Fibroblast of the conjunctiva (primary cell): ENCODE results near the gene SCRT2.

Source experiments
- DNase-seq: peaks from one replicate; pipeline ENCODE4 v3.0.0-alpha.2; 2010; ENCODE audit warnings: low read depth

SCRT2 gene

DNA sequence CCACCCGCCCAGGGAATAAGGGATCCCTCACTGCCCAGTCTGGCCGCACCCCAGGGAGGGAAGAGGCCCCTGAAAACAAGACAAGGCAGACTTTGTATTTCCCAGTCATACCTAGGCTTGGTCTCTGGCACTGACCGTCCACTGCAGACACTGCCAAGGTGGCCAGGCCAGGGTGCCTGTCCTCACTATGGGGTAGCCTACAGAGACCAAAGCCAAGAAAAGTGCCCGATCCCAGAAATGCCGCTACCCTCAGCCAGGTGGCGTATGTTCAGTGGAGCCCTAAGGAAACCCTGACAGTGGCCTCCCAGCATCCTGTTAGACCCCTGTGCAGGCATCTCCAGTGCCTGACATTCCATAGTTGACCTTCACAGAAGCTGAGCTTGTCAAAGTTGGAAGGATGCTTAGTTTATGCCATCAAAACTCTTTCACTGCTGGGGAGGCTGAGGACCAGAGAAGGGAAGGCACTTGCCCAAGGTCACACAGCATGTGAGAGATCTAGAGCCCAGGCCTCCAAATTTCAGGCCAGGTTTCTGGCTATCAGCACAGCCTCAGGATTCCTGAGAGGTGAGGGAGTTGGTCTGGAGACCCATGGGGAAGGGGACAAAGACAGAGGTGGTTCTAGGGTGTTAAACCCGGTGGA lies 2.5 kb downstream of the SCRT2 start:
- DNase-seq = no peak

DNA sequence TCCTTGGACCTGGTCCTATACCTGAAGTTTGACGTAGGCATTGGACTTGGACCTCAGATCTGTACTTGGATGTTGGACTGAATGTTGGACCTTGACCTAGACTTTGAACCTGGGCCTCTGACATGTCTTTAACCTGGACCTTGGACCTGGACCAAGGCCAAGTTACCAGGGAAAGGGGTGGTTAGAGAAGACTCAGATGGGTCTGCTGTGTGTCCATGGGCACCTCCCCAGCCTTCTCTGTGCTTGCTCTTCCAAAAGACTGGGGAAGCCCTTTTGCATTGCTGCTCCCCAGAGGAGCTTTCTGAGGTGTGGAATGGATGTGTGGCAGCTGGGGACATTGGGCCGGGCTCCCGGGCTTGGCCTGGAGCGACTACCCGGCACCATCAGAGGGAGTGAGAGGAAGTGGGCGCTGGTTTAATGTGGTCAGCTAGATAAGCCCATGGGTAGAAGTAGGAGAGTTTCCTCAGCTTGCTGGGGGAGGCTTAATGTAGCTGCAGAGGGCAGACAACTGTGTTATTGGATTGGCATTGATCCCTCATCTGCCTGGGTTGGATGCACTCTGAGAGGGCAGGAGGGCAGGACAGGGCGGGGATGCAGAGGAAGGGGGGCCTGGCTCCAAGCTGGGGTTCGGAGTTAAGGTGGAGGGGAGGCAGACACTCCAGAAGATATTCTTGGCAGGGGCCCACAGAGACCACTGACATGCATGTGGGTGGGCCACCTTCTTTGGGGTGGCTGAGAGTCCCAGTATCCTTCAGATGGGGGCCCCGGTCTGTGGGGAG lies 4.2 kb downstream of the SCRT2 start:
- no peak for DNase-seq

DNA sequence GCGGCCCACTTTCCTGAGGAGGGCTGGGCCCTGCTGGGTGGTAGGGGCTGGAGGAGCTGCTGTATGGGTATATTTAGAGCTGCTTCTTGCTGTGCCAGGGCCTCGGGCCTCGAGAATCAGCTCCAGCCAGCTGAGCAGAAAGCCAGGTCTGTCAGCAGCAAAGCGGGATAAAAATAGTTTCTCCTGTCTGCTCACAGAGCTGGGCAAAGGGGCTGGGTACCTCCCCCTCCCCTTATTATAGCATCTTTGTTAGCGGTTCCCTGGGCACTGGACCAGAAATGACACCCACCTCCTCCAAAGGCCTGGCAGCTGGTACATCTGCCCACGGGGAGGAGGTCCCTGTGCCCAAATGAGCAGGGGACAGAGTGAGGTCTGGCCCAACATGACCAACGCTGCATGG lies 6.0 kb downstream of the SCRT2 start:
- DNase-seq = no peak

DNA sequence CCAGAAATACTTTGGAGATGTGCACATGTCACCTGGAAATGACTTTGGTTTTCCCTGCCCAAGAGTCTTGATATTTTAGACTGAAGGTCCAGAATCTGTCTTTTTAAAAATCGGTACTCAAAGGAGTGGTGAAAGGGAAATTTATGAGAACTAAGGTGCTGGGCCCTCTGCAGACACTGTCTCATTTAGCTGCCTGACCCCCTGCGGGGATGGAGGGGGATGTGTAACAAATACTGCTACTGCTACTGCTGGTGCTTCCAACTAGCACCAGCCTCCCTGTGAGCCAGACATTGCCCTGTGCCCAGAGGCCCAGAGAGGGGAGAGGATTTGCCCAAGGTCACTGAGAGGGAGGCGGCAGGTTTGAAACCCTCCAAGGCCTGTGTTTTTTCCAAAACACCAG lies 7.0 kb downstream of the SCRT2 start:
- no peak for DNase-seq

DNA sequence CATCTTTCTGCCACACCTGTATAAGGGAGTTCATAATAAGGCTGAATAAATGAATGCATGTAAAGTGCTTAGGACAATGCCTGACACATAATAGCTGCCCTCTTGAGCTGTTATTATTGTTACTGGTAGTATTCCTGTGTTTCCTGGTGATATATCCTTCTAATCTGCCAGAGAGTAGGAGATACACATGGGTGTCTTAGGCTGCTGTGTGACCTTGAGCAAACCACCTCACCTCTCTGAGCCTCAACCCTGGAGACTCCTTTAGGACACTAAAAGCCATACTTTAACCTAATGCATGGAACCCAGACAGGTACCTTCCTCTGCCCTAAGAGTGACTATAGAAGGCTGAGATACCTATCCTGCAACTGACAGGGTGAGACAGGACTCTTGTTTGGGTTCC lies 7.6 kb downstream of the SCRT2 start:
- DNase-seq = no peak

DNA sequence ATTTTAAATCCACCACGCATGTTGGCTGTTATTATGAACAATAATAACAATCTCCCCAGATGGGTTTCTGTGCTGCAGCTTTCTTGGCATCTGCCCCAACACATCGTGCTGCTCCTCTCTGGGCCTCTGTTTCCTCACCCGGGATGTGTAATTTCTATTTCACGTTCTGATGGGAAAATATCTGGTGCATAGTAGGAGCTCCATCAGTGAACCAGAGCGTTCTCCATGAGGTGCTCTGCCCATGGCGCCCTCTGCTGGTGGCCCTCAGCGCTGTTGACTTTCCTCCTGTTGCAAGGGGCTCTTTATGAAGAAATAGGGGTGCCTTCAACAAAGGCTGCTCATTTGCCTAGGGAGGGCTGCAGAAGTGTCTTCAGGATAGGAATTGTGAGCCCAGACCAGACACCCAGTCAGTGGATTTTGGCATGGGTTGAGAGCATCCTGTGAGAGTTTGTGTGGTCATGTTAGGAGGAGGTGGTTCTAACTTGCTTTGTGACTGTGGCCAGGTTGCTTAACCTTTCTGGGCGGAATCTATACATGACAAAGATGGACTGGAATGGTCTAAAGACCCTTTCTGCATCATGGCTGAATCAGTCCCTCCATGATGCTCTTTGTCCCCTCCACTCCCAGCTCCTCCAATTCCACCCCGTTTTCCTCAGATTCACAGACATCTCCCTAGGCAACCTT lies 8.1 kb downstream of the SCRT2 start:
- no peak for DNase-seq

DNA sequence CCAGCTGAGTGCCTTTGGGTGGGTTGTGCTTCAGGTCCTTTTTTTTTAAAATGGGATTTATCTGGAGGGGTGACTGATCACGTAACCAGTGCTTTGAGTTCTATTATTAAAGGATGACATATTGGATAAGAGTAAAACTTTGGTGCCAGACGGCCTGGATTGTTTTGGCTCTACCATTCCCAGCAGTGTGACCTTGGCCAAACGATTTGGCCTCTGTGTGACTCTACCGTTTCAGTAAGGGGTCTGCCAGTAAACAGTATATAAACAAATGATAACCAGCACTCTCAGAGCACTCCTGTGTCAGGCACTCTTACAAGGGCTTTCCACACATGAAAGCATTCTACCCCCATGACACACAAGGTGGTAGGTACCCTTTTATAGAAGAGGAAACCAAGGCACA lies 8.7 kb downstream of the SCRT2 start:
- DNase-seq = no peak

DNA sequence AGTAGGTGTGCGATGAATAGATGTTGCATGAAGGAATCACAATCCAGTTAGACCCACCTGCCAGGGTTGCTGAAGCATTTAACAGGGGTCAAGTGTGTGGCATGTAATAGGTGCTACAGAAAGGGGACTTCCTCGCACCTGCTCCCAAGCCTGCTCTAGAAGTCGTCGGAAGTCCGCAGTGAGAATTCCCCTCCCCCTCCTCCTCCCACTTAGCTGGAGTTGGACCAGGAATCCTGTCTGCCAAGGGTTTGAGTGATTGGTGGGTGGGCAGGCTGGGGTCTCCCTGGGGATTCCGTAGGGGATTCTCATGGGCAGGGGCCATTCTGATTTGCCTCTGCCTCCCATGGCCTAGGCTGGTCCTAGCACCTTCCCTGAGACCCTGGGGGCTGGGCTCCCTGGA lies 10.3 kb downstream of the SCRT2 start:
- DNase-seq = no peak

DNA sequence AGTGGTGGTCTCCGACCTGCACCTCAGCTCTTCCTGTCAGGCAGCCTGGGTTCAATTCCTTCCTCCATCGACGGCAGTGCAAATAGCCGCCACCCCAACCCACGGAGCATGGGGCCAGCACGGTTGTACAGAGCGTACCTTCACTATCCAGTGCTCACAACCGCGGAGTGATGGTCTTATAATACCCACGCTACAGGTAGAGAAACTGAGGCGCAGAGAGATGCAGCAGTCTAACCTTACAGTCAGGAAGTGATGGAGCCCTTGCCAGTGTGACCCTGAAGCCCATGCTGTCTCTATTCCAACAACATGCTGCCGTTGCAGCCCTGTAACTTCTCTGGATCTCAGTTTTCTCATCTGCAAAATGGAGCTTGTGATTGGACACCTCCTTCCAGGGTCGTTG lies 11.0 kb downstream of the SCRT2 start:
- no peak for DNase-seq

DNA sequence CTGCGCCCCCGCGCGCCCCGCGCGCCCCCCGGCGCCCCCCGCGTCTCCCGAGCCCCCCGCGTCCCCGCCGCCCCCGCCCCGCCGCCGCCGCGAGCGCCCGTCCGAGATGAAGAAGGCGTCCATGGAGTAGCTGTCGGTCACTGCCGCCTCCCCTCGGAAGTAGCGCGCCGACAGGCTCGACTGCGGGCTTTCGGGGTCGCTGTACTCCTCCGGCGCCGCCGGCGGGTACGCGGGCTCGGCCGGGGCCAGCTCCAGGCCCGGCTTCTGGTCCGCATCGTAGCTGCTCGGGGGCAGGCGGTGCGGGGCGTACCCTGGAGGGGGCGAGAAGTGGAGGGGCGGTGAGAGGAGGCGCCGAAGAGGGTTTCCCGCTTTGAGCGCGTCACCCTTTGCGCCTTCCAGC lies 11.5 kb downstream of the SCRT2 start:
- DNase-seq = no peak

DNA sequence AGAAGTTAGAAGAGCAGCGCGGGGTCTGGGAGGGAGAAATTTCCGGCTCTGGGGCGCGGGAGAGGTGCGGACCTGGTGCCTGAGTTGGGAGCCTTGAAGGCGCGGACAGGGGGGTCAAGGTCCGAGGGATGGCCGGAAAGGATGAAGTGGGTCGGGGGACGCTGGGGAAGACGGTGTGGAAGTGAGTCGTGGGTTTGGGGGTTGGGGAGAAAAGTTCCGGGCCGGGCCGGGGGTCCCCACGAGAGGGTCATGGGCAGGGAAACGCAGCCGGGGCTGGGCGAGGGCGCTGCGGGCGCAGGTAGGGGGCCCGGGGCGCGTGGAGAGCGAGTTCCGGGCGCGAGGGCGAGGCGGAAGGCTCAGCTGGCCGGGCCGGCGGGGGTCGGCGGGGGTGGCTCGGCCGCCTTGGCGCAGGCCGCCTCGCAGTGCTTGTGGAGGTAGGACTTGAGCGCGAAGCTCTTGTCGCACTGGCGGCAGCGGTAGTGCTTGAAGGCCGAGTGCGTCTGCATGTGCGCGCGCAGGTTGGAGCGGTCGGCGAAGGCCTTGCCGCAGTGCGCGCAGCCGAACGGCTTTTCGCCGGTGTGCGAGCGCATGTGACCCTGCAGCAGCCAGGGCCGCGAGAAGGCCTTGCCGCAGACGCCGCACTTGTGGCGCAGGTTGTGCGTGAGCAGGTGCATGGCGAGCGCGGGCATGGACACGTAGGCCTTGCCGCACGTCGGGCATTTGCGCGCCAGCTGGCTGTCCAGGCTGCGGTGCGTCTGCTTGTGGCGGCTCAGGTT lies 12.1 kb downstream of the SCRT2 start:
- no peak for DNase-seq

DNA sequence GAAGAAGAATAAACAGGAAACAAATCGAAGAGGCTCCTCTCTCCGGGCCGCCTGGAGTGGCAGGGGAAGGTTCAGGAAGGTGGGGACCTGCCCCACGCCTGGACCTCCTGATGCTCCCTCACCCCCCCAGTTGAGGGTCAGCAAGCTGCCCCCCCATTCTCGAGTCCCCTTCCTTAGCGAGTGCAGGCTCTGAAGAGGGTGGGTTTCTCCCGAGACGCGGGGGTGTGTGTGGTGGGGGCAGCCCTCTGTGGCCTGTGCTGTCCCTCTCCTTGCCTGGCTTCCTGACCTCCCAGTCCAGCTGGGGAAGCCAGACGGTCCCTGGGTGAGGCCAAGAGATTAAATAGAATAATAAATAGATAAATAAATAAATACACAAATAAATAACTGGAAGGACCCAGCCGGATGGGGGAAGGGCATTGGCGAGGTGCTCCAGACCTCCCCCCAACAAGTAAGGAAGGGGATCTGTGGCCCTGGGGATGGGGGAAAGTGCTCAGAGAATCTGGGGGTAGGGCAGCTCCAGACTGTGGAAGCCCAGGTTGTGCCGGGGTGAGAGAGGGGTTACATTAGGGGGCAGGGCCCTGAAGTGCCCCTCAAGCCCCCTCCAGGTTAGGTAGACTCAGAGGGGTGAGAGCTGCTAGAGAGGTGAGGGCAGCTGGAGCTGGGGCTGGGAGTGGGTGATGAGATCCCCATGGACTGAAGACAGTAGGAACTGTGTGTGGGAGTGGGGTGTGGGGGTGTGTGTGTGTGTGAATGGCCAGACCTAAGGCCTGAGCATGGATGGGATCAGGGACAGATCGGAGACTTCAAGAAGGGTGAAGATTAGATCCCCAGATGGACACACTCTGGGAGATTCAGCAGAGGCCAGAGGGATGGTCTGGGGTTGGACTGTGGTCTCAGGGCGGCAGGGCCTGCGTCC lies 13.1 kb downstream of the SCRT2 start:
- DNase-seq = no peak

DNA sequence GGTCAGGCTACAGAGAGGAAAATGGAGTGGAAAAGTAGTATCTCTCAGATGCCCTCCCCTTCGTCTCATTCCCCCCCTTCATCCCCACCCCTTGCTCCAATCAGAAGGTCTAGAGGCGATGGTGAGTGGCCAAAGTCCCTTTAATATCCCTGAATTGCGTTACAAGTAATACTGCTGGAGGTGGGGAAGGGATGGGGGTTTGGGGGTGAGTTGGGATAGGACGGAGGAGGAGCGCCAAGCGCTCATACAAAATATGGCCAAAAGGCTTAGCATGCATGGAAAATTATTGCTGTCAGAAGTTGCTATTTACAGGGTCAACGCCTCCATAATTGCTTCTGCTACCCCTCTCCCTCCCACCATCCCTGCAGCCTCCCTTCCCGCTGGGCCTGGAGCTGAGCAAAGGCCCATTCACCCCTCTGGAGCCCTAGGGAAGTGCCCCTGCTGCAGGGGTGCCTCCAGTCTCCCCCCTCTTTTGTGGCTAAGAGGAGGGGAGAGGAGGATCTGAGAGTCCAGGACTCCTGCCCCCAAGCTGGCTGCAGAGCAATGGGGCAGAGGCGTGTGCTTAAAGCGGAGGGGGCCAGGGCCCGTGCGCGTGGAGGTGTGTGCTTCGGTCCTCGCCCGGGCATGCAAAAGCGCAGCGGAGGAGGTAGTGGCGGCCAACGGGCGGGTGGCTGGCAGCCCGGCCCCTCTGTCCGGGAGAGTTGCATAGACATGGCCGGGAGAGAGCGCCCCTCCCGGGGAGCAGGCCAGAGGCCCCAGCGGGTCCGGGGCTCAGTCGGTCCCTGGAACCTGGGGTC lies 13.9 kb downstream of the SCRT2 start:
- DNase-seq = no peak

DNA sequence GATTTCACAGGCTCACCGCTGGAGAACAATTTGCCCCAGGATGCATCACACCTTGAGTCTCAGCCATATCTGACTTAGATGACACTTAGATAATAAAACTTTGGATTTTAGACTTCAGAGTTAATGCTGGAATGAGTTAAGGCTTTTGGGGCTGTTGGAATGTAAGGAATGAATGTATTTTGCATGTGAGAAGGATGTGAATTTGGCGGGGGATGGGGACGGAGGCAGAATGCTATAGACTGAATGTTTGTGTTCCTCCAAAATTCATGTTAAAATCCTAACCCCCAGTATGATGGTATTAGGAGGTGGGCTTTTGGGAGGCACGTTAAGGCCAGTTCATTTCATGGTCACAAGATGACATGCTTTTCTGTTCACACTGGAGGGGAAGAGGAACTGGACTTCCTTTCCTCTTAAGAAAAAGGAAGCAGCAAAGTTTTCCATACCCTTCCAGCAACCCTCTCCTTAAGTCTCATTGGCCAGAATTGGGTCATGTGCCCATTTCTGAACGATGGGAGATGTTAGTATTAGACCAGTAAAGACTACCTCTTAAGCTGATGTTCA lies 16.8 kb downstream of the SCRT2 start:
- no peak for DNase-seq

DNA sequence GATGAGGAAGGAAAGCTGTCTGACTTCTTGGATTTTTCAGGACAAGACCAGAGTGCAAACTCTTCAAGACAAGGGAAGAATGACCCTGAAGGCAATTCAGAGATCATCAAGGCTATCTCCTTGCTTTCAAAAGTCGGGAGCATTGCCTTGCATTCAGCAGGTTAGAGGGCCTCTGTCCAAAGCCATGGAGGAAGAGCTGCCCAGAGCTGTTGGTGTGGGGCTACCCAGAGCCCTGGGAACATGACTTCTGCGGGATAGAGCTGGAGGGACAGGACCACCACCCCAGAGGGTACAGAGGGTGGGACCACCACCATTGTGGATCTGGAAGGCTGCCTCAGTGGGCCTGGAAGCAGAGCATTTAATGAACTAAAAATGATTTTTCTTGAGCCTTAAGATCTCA lies 17.4 kb downstream of the SCRT2 start:
- DNase-seq = no peak

DNA sequence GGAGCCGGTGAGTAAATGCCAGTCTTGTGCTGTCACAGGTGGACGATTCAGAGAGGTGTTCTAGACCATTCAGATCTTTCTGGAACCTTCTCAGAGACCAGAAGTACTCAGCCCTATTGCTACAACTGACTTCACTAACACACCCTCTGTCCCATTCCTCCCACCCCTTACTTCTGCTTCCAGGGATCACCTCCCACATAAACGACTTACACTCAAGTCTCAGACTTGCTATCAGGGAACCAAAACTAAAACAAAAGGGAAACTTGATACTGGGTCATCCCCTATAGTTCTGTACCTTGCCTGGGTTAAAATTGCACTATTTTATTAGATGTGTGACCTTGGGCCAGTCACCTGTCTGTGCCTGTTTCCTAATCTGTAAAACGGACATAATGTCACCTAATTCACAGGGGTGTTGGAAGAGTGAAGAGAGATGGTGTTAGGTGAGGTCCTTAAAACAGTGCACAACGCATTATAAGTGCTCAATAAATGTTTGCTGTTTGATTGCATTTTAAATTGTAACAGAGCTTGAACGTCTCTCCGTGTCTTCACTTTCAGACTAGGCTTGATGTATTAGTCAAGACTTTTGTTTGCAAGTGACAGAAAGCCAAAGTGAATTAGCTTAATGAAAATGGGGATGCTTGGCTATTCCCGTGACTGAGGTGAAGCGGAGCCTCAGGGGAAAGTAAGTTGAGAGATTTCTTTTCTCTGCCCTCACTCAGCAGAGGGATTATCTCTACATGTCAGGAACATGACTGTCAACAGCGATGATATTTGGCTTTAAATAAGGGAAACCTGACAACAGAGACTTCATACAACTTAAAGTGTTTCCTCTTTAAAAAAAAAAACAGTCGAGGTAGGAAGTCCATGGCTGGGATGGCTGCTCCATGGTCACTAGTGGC lies 19.6 kb downstream of the SCRT2 start:
- no peak for DNase-seq

DNA sequence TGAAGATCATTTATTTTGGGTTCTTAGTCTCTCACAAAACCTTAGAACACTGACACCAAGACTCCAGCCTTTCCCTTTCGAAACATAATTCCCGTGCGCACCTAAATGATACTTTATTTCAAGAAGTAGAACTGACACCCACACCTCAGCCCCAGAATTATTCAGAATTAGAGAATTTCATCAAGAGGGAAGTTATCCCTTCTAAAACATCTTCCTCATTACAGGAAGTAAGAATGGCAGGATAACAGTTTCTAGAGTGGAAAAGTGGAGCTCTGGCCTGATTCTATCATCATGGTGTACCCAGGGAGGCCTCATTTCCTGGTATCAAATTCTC lies 21.2 kb downstream of the SCRT2 start:
- no peak for DNase-seq

DNA sequence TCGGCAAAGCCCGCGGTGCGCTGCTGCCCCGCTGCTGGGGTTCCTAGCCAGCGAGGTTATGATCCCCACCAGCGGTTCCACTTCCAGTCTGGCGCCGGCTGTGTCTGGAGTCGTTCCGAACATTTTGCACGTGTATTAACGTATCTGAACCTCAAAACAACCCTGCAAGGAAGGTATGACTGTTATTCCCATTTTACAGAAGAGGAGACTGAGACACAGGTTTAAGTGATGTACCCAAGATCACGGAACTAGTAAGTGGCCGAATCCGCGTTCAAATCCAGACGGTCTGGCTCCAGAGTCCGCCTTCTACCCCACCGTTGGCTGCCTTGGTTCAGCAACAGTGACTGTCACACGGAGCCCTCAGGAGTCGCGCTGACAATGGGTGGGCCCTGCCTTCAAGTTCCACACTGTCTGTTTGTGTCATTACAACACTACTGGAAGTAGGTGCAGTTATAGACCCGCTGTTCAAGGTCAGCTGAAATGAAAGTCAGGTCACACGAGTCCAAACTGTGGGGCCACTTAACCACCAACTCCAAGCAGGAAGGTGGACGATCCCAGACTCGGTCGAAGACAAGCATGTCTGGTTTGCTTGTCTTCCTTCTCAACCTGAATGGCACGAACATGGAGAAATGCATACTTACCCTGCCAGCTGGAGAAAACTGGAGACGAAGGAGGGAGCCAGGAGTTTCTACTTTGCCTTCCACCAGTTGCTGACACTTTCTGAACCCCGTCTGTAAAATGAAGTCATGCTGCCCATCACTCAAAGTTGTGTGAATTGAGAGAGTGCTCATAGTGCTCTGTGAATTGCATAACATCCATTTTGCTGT lies 21.8 kb downstream of the SCRT2 start:
- DNase-seq = no peak
